ENCODE results near the gene C21orf58.

The C21orf58 gene

GRCh38 chr21:46291561-46291960, 32.1 kb downstream of the C21orf58 start:
- H3K9ac ChIP-seq (ENCODE audit: low read length): no peak overlapping the region
- no peak overlapping the region for H3K27ac ChIP-seq (ENCODE audit: low read depth, low read length)
- no peaks in the 10 kb centered on the region for H3K27me3 ChIP-seq (ENCODE audit: control insufficient read depth, insufficient read depth, low read length)
- peaks cover 15% of the 10 kb centered on the region for H3K36me3 ChIP-seq (ENCODE audit: control insufficient read depth, insufficient read depth, low read length)
- H3K4me3 ChIP-seq (ENCODE audit: low read depth, low read length): no peak overlapping the region
- H3K9me3 ChIP-seq (ENCODE audit: control insufficient read depth, insufficient read depth, low read depth, low read length): no peaks in the 10 kb centered on the region
- peaks cover 27% of the 10 kb centered on the region for H3K4me1 ChIP-seq (ENCODE audit: control insufficient read depth, insufficient read depth, low read length)

- no peaks in the 10 kb centered on the region for H3K9me3 ChIP-seq (ENCODE audit: control insufficient read depth, insufficient read depth, low read depth, low read length)
- no peaks in the 10 kb centered on the region for H3K27me3 ChIP-seq (ENCODE audit: control insufficient read depth, insufficient read depth, low read length)
- H3K4me1 ChIP-seq (ENCODE audit: control insufficient read depth, insufficient read depth, low read length): peaks cover 14% of the 10 kb centered on the region
- no peak overlapping the region for H3K4me3 ChIP-seq (ENCODE audit: low read depth, low read length)
- H3K36me3 ChIP-seq (ENCODE audit: control insufficient read depth, insufficient read depth, low read length): peaks cover 16% of the 10 kb centered on the region
- no peak overlapping the region for H3K9ac ChIP-seq (ENCODE audit: low read length)
- no peak overlapping the region for H3K27ac ChIP-seq (ENCODE audit: low read depth, low read length)
Measured at GRCh38 chr21:46289655-46290179, 34.0 kb downstream of the C21orf58 start.

- H3K9me3 ChIP-seq (ENCODE audit: control insufficient read depth, insufficient read depth, low read depth, low read length): no peaks in the 10 kb centered on the region
- peaks cover 33% of the 10 kb centered on the region for H3K36me3 ChIP-seq (ENCODE audit: control insufficient read depth, insufficient read depth, low read length)
- H3K9ac ChIP-seq (ENCODE audit: low read length): no peak overlapping the region
- peak overlapping the region; percentile 77; the same call in 1 of the 2 replicates for H3K4me3 ChIP-seq (ENCODE audit: low read depth, low read length)
- no peaks in the 10 kb centered on the region for H3K27me3 ChIP-seq (ENCODE audit: control insufficient read depth, insufficient read depth, low read length)
- peaks cover 22% of the 10 kb centered on the region for H3K4me1 ChIP-seq (ENCODE audit: control insufficient read depth, insufficient read depth, low read length)
- no peak overlapping the region for H3K27ac ChIP-seq (ENCODE audit: low read depth, low read length)
Measured at GRCh38 chr21:46287541-46287940, 36.1 kb downstream of the C21orf58 start.

GRCh38 chr21:46286648-46287002, 37.0 kb downstream of the C21orf58 start:
- H3K4me3 ChIP-seq (ENCODE audit: low read depth, low read length): peak overlapping the region; percentile 77
- H3K9ac ChIP-seq (ENCODE audit: low read length): peak overlapping the region; percentile 81
- H3K4me1 ChIP-seq (ENCODE audit: control insufficient read depth, insufficient read depth, low read length): peaks cover 22% of the 10 kb centered on the region
- H3K36me3 ChIP-seq (ENCODE audit: control insufficient read depth, insufficient read depth, low read length): peaks cover 34% of the 10 kb centered on the region
- H3K9me3 ChIP-seq (ENCODE audit: control insufficient read depth, insufficient read depth, low read depth, low read length): no peaks in the 10 kb centered on the region
- H3K27me3 ChIP-seq (ENCODE audit: control insufficient read depth, insufficient read depth, low read length): no peaks in the 10 kb centered on the region
- H3K27ac ChIP-seq (ENCODE audit: low read depth, low read length): peak overlapping the region; percentile 75; the same call in 1 of the 2 replicates

GRCh38 chr21:46285761-46286647, 37.7 kb downstream of the C21orf58 start, which contains the start of gene YBEY:
YBEY (plus strand) TSS chr21:46286342; CDS start chr21:46286914, 572 bp downstream.
- no peaks in the 10 kb centered on the region for H3K27me3 ChIP-seq (ENCODE audit: control insufficient read depth, insufficient read depth, low read length)
- peaks cover 33% of the 10 kb centered on the region for H3K36me3 ChIP-seq (ENCODE audit: control insufficient read depth, insufficient read depth, low read length)
- H3K27ac ChIP-seq (ENCODE audit: low read depth, low read length): peak within 1 kb of the TSS; percentile 75
- no peaks in the 10 kb centered on the region for H3K9me3 ChIP-seq (ENCODE audit: control insufficient read depth, insufficient read depth, low read depth, low read length)
- peak within 1 kb of the TSS; percentile 77 for H3K4me3 ChIP-seq (ENCODE audit: low read depth, low read length)
- H3K4me1 ChIP-seq (ENCODE audit: control insufficient read depth, insufficient read depth, low read length): peaks cover 22% of the 10 kb centered on the region
- H3K9ac ChIP-seq (ENCODE audit: low read length): peak within 1 kb of the TSS; percentile 81

- no peaks in the 10 kb centered on the region for H3K9me3 ChIP-seq (ENCODE audit: control insufficient read depth, insufficient read depth, low read depth, low read length)
- peak within 1 kb of the TSS; percentile 77 for H3K4me3 ChIP-seq (ENCODE audit: low read depth, low read length)
- peak within 1 kb of the TSS; percentile 81 for H3K9ac ChIP-seq (ENCODE audit: low read length)
- peaks cover 38% of the 10 kb centered on the region for H3K36me3 ChIP-seq (ENCODE audit: control insufficient read depth, insufficient read depth, low read length)
- H3K27me3 ChIP-seq (ENCODE audit: control insufficient read depth, insufficient read depth, low read length): no peaks in the 10 kb centered on the region
- H3K4me1 ChIP-seq (ENCODE audit: control insufficient read depth, insufficient read depth, low read length): peaks cover 22% of the 10 kb centered on the region
- H3K27ac ChIP-seq (ENCODE audit: low read depth, low read length): peak within 1 kb of the TSS; percentile 75
Measured at GRCh38 chr21:46285206-46285661, 38.4 kb downstream of the C21orf58 start, which contains the start of gene MCM3AP. MCM3AP (minus strand) TSS chr21:46285611; CDS start chr21:46285286, 325 bp downstream.

GRCh38 chr21:46284733-46285132, 38.9 kb downstream of the C21orf58 start:
- no peak overlapping the region for H3K9ac ChIP-seq (ENCODE audit: low read length)
- H3K36me3 ChIP-seq (ENCODE audit: control insufficient read depth, insufficient read depth, low read length): peaks cover 41% of the 10 kb centered on the region
- H3K27ac ChIP-seq (ENCODE audit: low read depth, low read length): no peak overlapping the region

GRCh38 chr21:46284077-46284644, 39.5 kb downstream of the C21orf58 start:
- no peak overlapping the region for H3K27ac ChIP-seq (ENCODE audit: low read depth, low read length)
- H3K36me3 ChIP-seq (ENCODE audit: control insufficient read depth, insufficient read depth, low read length): peaks cover 47% of the 10 kb centered on the region
- H3K4me1 ChIP-seq (ENCODE audit: control insufficient read depth, insufficient read depth, low read length): peaks cover 22% of the 10 kb centered on the region

More at GRCh38 chr21:46284733-46285132, 38.9 kb downstream of the C21orf58 start:
- no peaks in the 10 kb centered on the region for H3K27me3 ChIP-seq (ENCODE audit: control insufficient read depth, insufficient read depth, low read length)
- H3K4me1 ChIP-seq (ENCODE audit: control insufficient read depth, insufficient read depth, low read length): peaks cover 22% of the 10 kb centered on the region
- peak overlapping the region; percentile 77 for H3K4me3 ChIP-seq (ENCODE audit: low read depth, low read length)
- H3K9me3 ChIP-seq (ENCODE audit: control insufficient read depth, insufficient read depth, low read depth, low read length): no peaks in the 10 kb centered on the region

GRCh38 chr21:46274797-46275390, 48.8 kb downstream of the C21orf58 start:
- no peaks in the 10 kb centered on the region for H3K9me3 ChIP-seq (ENCODE audit: control insufficient read depth, insufficient read depth, low read depth, low read length)
- no peak overlapping the region for H3K27ac ChIP-seq (ENCODE audit: low read depth, low read length)
- no peak overlapping the region for H3K4me3 ChIP-seq (ENCODE audit: low read depth, low read length)
- H3K27me3 ChIP-seq (ENCODE audit: control insufficient read depth, insufficient read depth, low read length): no peaks in the 10 kb centered on the region
- H3K36me3 ChIP-seq (ENCODE audit: control insufficient read depth, insufficient read depth, low read length): peaks cover 89% of the 10 kb centered on the region
- H3K4me1 ChIP-seq (ENCODE audit: control insufficient read depth, insufficient read depth, low read length): no peaks in the 10 kb centered on the region
- no peak overlapping the region for H3K9ac ChIP-seq (ENCODE audit: low read length)

More at GRCh38 chr21:46284077-46284644, 39.5 kb downstream of the C21orf58 start:
- Histone ChIP-seq H3K9me3 (ENCODE audit: control insufficient read depth, insufficient read depth, low read depth, low read length) (no peaks in the 10 kb centered on the region), H3K27me3 (ENCODE audit: control insufficient read depth, insufficient read depth, low read length) (no peaks in the 10 kb centered on the region), H3K9ac (ENCODE audit: low read length) (no peak overlapping the region), H3K4me3 (ENCODE audit: low read depth, low read length) (peak overlapping the region; percentile 25)

GRCh38 chr21:46273341-46273740, 50.3 kb downstream of the C21orf58 start:
- no peaks in the 10 kb centered on the region for H3K27me3 ChIP-seq (ENCODE audit: control insufficient read depth, insufficient read depth, low read length)
- no peaks in the 10 kb centered on the region for H3K9me3 ChIP-seq (ENCODE audit: control insufficient read depth, insufficient read depth, low read depth, low read length)
- no peak overlapping the region for H3K9ac ChIP-seq (ENCODE audit: low read length)
- no peak overlapping the region for H3K4me3 ChIP-seq (ENCODE audit: low read depth, low read length)
- H3K36me3 ChIP-seq (ENCODE audit: control insufficient read depth, insufficient read depth, low read length): peaks cover 92% of the 10 kb centered on the region
- no peaks in the 10 kb centered on the region for H3K4me1 ChIP-seq (ENCODE audit: control insufficient read depth, insufficient read depth, low read length)
- no peak overlapping the region for H3K27ac ChIP-seq (ENCODE audit: low read depth, low read length)

Measured in HUES6 (cell line).